Activated naive CD8-positive, alpha-beta T cell treated with anti-CD3 and anti-CD28 coated beads, Interleukin-2, amount 10 ng/mL, durations not matched to agents 7 days and 5 days (primary cell): Measurements from ENCODE around the gene SOX12. TPM values are rescaled to one million over a fixed set of nuclear protein-coding genes. Genes with fewer than 3 reads are reported as not detected.
"Not testable (repeated sequence)": the region's sequence is repeated elsewhere in the genome, so short reads cannot be mapped to it uniquely, and the experiment has no call there.

Source experiments
- ATAC-seq: fragments of 150-1000 bp; cut with Tn5 transposase; one replicate; pipeline ENCODE4 v1.10.0; 2021; ENCODE audit warnings: low read depth, moderate library complexity
- POLR2A ChIA-PET: fragments of 350-600 bp; sonication (Branson Sonifier 250); formaldehyde crosslinking; loops from one replicate; lab custom pipeline; 2021; ENCODE audit warnings: antibody characterized with exemption; lab: Charles Lee
- DNase-seq: peaks from one replicate; pipeline ENCODE4 v3.0.0; 2021
- H3K27ac Mint-ChIP-seq: one replicate; pipeline ENCODE4 v1.8.0; 2022; ENCODE audit warnings: mild to moderate bottlenecking, mixed read lengths
- H3K27me3 Mint-ChIP-seq: one replicate; pipeline ENCODE4 v1.8.0; 2022; ENCODE audit warnings: mild to moderate bottlenecking, moderate library complexity, mixed read lengths
- H3K36me3 Mint-ChIP-seq: one replicate; pipeline ENCODE4 v1.8.0; 2021; ENCODE audit warnings: mild to moderate bottlenecking, mixed read lengths
- H3K4me1 Mint-ChIP-seq: one replicate; pipeline ENCODE4 v1.8.0; 2021; ENCODE audit warnings: mixed read lengths
- H3K4me3 Mint-ChIP-seq: one replicate; pipeline ENCODE4 v1.8.0; 2022; ENCODE audit warnings: mild to moderate bottlenecking, moderate library complexity, mixed read lengths
- H3K9me3 Mint-ChIP-seq: one replicate; pipeline ENCODE4 v1.8.0; 2021; ENCODE audit warnings: mixed read lengths
- total RNA-seq, 2 experiments: library from RNA; stranded (reverse); gene quantifications; one replicate each; pipeline ENCODE4 v1.2.3, GENCODE V29; 2021

Gene SOX12
- total RNA-seq, 2 experiments from 2014 or later, result 10.1 to 10.6 TPM

DNA sequence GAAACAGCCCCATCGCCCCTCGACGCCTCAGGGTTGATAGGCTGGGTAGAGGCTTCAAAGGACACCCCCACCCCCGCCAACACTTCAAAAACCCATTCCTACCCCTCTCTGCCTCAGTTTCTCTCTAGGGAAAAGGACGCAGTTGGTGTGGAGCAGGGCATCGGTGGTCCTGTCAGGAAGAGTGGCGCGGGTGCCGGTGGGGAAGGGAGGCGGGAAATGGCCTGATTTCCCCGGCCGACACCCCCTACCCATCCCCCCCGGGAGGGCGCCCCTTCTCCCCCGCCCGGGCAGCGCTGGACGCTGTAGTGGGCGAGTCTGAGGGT, 21.9 kb downstream of the SOX12 start:
- peaks cover 25% of the 10 kb centered on the region for H3K4me1 Mint-ChIP-seq
- ATAC-seq (no peak), DNase-seq (no peak)
- H3K27me3 Mint-ChIP-seq, result peaks cover 4% of the 10 kb centered on the region
- H3K36me3 Mint-ChIP-seq, result peaks cover 5% of the 10 kb centered on the region
- POLR2A ChIA-PET, result no interaction called here
- no peak overlapping the region for H3K27ac Mint-ChIP-seq
- H3K4me3 Mint-ChIP-seq, result peak overlapping the region; percentile 99
- peaks cover 2% of the 10 kb centered on the region for H3K9me3 Mint-ChIP-seq

DNA sequence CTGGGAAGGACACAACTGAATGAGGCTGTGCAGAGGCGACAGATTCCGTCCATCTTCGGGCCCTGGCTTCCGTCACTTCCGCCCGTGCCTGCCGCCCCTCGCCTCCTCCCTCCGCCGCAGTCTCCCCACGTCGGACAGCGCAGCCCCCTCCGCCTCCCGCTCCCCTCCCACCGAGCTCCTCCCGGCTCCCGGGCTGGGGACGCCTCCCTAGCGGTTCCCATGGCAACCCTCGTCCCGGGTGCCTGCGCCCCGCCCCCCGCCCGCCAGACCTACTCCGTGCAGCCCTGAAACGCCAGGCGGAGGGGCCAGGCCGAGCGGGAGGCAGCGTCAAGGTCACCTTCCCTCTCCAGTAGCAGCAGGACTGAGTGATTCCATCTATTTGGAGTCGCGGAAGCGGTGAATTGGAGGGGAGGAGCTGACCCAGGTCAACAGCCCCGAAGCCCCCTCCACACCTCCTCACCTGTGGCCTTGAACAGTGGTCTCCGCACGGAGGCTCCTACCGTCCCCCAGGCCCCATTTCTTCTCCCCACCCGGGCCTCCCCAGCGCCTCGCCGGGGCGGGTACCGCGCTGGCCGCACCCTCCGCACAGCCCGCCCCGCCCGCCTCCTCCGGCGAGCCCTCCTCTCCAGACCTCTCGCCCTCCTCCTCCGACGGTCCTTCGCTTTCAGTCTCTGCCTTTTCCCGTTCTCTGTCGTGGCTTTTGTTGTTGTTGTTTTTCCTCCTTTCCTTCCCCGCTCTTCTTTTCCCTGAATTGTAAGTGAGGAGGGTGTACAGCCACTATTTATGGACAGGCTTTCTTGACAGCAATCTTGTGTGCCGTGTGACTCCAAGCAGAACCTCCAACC, 22.5 kb downstream of the SOX12 start:
- H3K9me3 Mint-ChIP-seq, result peaks cover 2% of the 10 kb centered on the region
- DNase-seq (peak; percentile 77), ATAC-seq (peak; percentile 83)
- H3K4me3 Mint-ChIP-seq, result peak overlapping the region; percentile 99
- peaks cover 25% of the 10 kb centered on the region for H3K4me1 Mint-ChIP-seq
- POLR2A ChIA-PET, result no interaction called here
- peaks cover 5% of the 10 kb centered on the region for H3K36me3 Mint-ChIP-seq
- peak overlapping the region; percentile 95 for H3K27ac Mint-ChIP-seq
- H3K27me3 Mint-ChIP-seq, result peaks cover 4% of the 10 kb centered on the region

DNA sequence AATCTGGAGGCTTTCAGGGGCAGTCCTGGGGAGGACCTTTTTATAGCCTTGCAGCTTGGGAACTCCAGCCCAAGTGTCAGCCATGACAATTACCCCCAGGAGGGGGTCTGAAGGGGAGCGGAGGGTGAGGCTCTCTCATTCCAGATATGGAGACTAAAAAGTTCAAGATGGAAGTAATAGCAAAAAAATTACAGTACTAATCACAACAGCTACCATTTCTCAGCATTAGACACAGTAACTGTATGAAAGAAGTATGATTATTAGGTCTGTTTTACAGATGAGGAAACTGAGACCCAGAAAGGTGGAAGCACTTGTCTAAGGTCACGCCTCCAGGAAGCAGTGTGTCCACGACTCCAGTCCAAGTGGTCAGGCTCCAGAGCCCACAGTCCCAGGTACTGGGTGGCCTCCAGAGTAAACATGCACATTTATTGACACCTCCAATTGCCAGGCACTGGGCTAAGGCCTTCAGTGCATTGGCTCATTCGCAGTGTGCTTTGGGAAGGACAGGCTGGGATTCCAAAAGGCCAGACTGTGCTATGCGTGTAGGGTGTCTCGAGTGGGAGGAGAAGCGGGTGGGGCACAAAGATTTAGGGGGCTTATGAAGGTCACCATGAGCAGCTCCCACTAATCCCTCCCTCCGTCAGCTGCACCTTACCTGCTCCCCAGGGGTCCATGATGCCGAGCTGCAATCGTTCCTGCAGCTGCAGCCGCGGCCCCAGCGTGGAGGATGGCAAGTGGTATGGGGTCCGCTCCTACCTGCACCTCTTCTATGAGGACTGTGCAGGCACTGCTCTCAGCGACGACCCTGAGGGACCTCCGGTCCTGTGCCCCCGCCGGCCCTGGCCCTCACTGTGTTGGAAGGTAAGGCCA, 23.9 kb downstream of the SOX12 start:
- ATAC-seq (no peak), DNase-seq (no peak)
- peaks cover 4% of the 10 kb centered on the region for H3K27me3 Mint-ChIP-seq
- POLR2A ChIA-PET, result no interaction called here
- peaks cover 5% of the 10 kb centered on the region for H3K36me3 Mint-ChIP-seq
- peaks cover 25% of the 10 kb centered on the region for H3K4me1 Mint-ChIP-seq
- H3K27ac Mint-ChIP-seq, result no peak overlapping the region
- H3K9me3 Mint-ChIP-seq, result no peaks in the 10 kb centered on the region
- H3K4me3 Mint-ChIP-seq, result no peak overlapping the region

DNA sequence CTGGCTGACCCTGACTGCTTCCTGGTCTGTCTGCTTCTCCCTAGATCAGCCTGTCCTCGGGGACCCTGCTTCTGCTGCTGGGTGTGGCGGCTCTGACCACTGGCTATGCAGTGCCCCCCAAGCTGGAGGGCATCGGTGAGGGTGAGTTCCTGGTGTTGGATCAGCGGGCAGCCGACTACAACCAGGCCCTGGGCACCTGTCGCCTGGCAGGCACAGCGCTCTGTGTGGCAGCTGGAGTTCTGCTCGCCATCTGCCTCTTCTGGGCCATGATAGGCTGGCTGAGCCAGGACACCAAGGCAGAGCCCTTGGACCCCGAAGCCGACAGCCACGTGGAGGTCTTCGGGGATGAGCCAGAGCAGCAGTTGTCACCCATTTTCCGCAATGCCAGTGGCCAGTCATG, 27.8 kb downstream of the SOX12 start:
- Mint-ChIP-seq H3K27me3 (no peaks in the 10 kb centered on the region), H3K9me3 (no peaks in the 10 kb centered on the region), H3K4me3 (no peak overlapping the region), H3K27ac (no peak overlapping the region), H3K4me1 (peaks cover 20% of the 10 kb centered on the region), H3K36me3 (peaks cover 3% of the 10 kb centered on the region)
- no peak for ATAC-seq
- POLR2A ChIA-PET, result interaction anchor here (1.0 to 1.7 kb wide), 2 partner anchors 78 to 125 kb away, joined by 4 read pairs; no protein-coding TSS in a partner anchor
- DNase-seq, result no peak

DNA sequence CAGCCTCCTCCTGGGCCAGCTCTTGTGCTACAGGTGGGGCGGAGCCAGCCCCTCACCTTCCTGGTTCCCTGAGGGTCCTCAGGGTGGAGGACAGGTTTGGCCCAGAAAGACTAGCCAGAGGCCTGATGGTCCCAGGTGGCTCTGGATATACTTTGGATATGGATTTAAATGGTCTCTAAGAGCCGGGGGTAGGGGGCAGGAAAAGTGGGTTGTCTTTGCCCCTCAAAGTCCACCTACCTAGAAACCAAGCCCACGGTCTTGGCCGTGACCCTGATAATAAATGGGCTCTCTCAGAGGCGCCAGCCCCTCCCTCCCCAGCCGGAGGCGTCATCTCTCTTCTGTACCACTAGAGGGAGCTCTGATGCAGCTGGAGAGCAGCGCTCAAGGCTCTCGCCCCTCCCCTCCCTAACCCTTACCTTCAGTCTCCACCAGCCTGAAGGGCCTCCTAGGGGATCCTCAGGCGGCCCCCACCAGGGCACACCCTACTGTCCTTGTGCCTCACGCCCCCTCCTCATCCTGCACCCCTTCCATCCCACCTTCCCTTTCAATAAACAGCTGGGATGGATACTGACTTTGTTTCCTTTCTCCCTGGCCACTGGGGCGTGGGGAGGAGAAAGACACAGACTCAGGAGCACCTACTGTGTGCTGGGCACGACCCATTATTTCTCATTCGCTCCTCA, 29.1 kb downstream of the SOX12 start:
- DNase-seq, result peak; percentile 78
- POLR2A ChIA-PET, result interaction anchor here (1.7 to 1.9 kb wide), 2 partner anchors 26 to 124 kb away, joined by 4 to 7 read pairs; partner anchors contain the start of gene TRIB3
- Mint-ChIP-seq H3K27ac (peak overlapping the region; percentile 40), H3K9me3 (no peaks in the 10 kb centered on the region), H3K36me3 (no peaks in the 10 kb centered on the region), H3K4me3 (no peak overlapping the region), H3K4me1 (peaks cover 14% of the 10 kb centered on the region), H3K27me3 (peaks cover 5% of the 10 kb centered on the region)
- ATAC-seq, result peak; percentile 91

DNA sequence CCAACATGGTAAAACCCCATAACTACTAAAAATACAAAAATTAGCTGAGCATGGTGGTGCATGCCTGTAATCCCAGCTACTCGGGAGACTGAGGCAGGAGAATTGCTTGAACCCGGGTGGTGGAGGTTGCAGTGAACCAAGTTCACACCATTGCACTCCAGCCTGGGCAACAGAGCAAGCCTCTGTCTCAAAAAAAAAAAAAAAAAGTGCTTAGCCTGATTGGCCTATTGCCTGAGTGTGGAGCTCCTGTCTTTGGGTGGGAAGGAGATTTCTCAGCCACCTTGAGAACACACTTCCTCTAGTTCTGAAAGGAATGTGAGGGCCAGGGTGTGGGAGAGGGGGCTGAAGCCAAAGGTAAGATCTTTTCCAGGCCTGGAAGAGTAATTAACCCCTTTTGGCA, 30.8 kb downstream of the SOX12 start:
- H3K36me3 Mint-ChIP-seq, H3K27ac Mint-ChIP-seq, H3K4me3 Mint-ChIP-seq, POLR2A ChIA-PET, DNase-seq, H3K9me3 Mint-ChIP-seq, ATAC-seq, H3K27me3 Mint-ChIP-seq: not testable (repeated sequence)
- peaks cover 14% of the 10 kb centered on the region for H3K4me1 Mint-ChIP-seq

DNA sequence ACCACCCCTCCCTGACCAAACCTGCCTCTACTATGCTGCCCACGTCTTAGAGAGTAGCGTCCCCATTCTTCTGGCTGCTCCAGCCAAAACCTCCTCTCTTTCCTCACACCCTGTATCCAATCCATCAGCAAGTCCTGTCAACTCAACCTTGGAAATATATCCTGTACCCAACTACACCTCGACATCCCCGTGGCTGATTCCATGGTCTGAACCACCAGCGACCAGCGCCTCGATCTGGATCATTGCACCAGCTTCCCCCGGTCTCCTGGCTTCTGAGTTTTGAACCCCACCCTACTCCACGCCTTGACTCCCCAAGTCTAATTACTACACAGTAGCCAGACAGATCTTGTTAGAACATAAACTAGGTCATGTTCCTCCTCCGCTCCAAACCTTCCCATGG, 31.4 kb downstream of the SOX12 start:
- peaks cover 9% of the 10 kb centered on the region for H3K4me1 Mint-ChIP-seq

DNA sequence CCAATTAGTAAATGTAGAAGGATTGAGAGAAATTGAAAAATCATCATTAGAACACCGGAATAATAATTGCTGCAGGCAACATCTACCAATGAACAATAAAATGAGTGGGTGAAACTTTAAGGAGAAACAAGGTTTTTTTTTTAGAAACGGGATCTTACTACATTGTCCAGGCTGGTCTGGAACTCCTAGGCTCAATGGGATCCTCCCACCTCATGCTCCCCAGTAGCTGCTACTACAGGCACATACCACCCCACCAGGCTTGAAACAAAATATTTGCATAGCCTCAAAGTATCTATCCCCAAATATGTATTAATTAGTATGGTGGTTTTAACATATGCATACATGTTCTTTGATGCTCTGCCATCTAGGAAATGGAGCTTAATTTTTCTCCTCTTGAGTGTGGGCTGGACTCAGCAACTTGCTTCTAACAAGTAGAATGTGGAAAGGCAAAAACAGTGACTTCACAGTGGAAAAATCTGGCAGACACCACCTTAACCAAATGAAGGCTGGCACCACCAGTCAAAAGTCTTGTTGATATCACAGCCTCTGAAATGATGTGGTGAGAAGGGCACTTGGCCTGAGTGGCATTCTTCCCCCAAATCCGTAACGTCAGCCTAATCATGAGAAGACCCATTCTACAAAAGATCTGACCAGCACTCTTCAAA, 33.7 kb downstream of the SOX12 start:
- no peaks in the 10 kb centered on the region for H3K9me3 Mint-ChIP-seq
- peaks cover 7% of the 10 kb centered on the region for H3K27me3 Mint-ChIP-seq
- no peak overlapping the region for H3K4me3 Mint-ChIP-seq

More for the DNA sequence above, 31.4 kb downstream of the SOX12 start:
- no peak for ATAC-seq
- no peak overlapping the region for H3K27ac Mint-ChIP-seq
- DNase-seq, result no peak
- peaks cover 7% of the 10 kb centered on the region for H3K27me3 Mint-ChIP-seq
- no peaks in the 10 kb centered on the region for H3K36me3 Mint-ChIP-seq
- H3K9me3 Mint-ChIP-seq, result no peaks in the 10 kb centered on the region
- POLR2A ChIA-PET, result no interaction called here
- H3K4me3 Mint-ChIP-seq, result no peak overlapping the region

DNA sequence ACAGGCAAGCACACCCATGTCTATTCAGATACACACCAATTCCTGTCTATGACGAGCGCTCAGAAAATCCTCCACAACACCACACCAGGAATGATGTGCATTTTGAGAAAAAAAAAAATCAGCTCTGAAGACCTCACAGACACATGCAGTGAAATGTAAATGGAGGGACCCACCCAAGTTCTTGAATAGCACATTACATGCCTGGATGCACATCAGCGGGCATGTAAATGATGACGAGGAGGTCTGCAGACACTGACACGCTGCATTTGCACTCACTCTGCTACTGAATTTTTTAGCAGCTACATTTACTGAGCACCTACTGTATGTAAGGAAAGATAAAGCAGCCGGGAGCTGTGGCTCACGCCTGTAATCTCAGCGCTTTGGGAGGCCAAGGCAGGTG, 36.2 kb downstream of the SOX12 start:
- peaks cover 23% of the 10 kb centered on the region for H3K4me1 Mint-ChIP-seq

More for the DNA sequence above, 33.7 kb downstream of the SOX12 start:
- Mint-ChIP-seq H3K36me3 (no peaks in the 10 kb centered on the region), H3K27ac (no peak overlapping the region), H3K4me1 (peaks cover 9% of the 10 kb centered on the region)
- POLR2A ChIA-PET, result interaction anchor here (0.6 kb wide), 1 partner anchor 45 kb away, joined by 3 read pairs; no protein-coding TSS in a partner anchor
- ATAC-seq, result no peak
- DNase-seq, result no peak

DNA sequence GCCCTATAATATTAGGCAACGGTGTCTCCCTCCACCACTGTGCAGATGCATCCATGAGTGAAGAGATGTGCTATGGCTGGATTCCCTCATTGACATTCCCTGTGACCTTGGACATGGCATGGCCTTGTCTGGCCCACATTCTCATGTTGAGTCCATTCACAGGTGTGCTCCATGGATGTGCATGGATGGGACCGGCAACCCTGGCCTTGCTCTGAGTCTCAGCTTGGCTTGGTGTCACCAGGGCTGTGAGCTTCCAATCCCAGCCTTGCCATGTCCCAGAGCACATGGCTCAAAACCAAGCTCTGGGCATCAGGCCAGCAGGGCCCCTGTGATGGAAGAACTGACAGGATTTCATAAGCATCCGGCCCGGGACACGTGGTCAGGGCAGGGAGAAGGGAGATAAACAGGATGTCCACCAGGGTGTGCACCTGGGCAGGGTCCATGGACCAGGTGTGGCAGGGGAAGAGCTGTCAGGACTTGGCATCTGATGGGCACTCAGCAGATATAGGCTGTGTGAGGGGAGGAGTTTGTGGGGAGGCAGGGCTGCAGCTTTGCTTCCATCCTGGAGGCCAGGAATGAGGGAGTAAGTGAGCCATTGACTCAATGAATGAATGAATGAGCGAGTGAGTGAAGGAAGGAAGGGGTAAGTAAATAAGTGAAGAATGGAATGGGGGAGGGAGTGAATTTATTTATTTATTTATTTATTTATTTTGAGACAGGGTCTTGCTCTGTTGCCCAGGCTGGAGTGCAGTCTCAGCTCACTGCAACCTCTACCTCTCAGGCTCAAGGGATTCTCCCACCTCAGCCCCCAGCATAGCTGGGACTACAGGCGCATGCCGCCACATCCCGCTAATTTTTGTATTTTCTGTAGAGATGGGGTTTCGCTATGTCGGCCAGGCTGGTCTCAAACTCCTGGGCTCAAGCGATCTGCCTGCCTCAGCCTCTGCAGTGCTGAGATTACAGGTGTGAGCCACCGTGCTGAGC, 37.2 kb downstream of the SOX12 start:
- POLR2A ChIA-PET, result interaction anchor here (0.5 to 2.5 kb wide), 8 partner anchors 10 to 181 kb away, joined by 3 to 14 read pairs (median 3); partner anchors contain the start of genes CSNK2A1 and TRIB3
- peaks cover 7% of the 10 kb centered on the region for H3K27me3 Mint-ChIP-seq
- H3K36me3 Mint-ChIP-seq, result no peaks in the 10 kb centered on the region
- peak overlapping the region; percentile 75 for H3K27ac Mint-ChIP-seq
- peaks cover 26% of the 10 kb centered on the region for H3K4me1 Mint-ChIP-seq
- H3K4me3 Mint-ChIP-seq, result no peak overlapping the region
- peak; percentile 62 for DNase-seq
- ATAC-seq, result peak; percentile 69
- no peaks in the 10 kb centered on the region for H3K9me3 Mint-ChIP-seq

More for the DNA sequence above, 36.2 kb downstream of the SOX12 start:
- Mint-ChIP-seq H3K9me3 (no peaks in the 10 kb centered on the region), H3K4me3 (no peak overlapping the region), H3K36me3 (no peaks in the 10 kb centered on the region), H3K27ac (peak overlapping the region; percentile 52), H3K27me3 (peaks cover 7% of the 10 kb centered on the region)
- ATAC-seq (no peak), DNase-seq (no peak)
- POLR2A ChIA-PET, result interaction anchor here (0.9 to 2.4 kb wide), 2 partner anchors 11 to 21 kb away, joined by 3 to 8 read pairs; no protein-coding TSS in a partner anchor

DNA sequence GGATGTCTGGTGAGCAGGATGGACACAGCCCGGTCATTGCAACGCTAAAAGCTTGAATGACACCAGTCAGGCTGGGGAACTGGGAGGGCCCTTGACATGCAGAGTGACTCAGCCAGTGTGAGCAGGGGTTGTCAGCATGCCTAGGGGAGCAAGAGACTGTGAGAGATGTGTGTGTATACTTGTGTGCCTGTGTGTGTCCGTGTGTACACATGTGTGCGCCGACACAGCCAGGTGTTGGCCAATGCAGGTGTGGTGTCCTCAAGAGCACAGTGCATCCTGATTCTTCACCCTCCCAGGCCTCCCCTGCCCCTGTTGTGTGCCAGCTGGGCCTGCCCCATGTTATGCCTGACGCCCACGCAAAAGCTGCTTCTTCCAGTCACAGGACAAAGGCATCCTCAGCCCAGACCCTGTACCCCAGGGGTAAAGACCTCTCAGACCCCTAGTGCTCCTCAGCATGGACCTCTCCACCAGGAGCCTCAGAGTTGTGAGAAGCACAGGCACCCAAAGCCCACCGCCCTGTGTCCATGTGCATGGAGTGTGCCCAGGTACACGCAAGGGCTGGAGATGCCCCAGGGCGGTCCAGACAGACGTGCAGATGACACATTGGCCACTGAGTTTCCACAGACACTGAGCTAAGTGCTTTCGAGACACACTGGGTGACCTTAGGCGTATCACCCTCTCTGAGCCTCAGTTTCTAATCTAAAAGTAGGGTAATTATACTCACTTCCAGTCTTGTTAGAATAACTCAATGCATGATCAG, 38.1 kb downstream of the SOX12 start:
- H3K4me3 Mint-ChIP-seq, result no peak overlapping the region
- H3K27ac Mint-ChIP-seq, result no peak overlapping the region

More for the DNA sequence above, 38.1 kb downstream of the SOX12 start:
- POLR2A ChIA-PET, result interaction anchor here (1.4 to 2.5 kb wide), 4 partner anchors 11 to 44 kb away, joined by 3 to 14 read pairs (median 8); partner anchors contain the start of gene TRIB3
- no peaks in the 10 kb centered on the region for H3K9me3 Mint-ChIP-seq
- peaks cover 27% of the 10 kb centered on the region for H3K4me1 Mint-ChIP-seq
- H3K27me3 Mint-ChIP-seq, result peaks cover 7% of the 10 kb centered on the region
- no peak for ATAC-seq
- no peak for DNase-seq
- peaks cover 1% of the 10 kb centered on the region for H3K36me3 Mint-ChIP-seq
